ENCODE results near the gene CBX7. TPM values are rescaled to one million over a fixed set of nuclear protein-coding genes. Genes with fewer than 3 reads are reported as not detected.
A peak's percentile ranks its signal among the peaks of the same experiment; 100 is the strongest.

Gene CBX7
- polyA plus RNA-seq, 3 donors: 3.1 to 18.0 (median 4.0) TPM

- H3K27me3 ChIP-seq (ENCODE audit: control insufficient read depth in 2 of 2, insufficient read depth in 2 of 2, low read length in 2 of 2): no peaks in the 10 kb centered on the region
- no peak within 1 kb of the TSS for H3K27ac ChIP-seq (ENCODE audit: low read depth in 1 of 2, low read length in 2 of 2)
- peaks cover 15 to 18% of the 10 kb centered on the region in 2 donors for H3K4me1 ChIP-seq (ENCODE audit: control insufficient read depth in 1 of 2, insufficient read depth in 2 of 2, low read length in 2 of 2)
- H3K9ac ChIP-seq (ENCODE audit: insufficient read depth, low read length, poor library complexity, severe bottlenecking): peak within 1 kb of the TSS; percentile 8
- no peaks in the 10 kb centered on the region for H3K79me2 ChIP-seq (ENCODE audit: insufficient read depth, low read length)
- DNase-seq: peak in 1 of 3 donors; percentile 15
- peak within 1 kb of the TSS in 1 of 2 donors; percentile 35 for H3K4me3 Mint-ChIP-seq
- no peaks in the 10 kb centered on the region for H3K9me3 Mint-ChIP-seq
- no peaks in the 10 kb centered on the region for H4K20me1 ChIP-seq (ENCODE audit: insufficient read depth, low read length)
- peaks cover 20% of the 10 kb centered on the region for H3K4me1 Mint-ChIP-seq
- H3K4me3 ChIP-seq (replicated peaks in 1 of 3; ENCODE audit: low read depth in 2 of 3, low read length in 3 of 3): peak within 1 kb of the TSS in 1 of 3 experiments; percentile 2
- peak within 1 kb of the TSS in 4 of 7 donors; percentile 10 to 71 (median 34) for H3K27ac Mint-ChIP-seq
- H3K9me3 ChIP-seq (replicated peaks in 1 of 2; ENCODE audit: control insufficient read depth in 1 of 2, insufficient read depth in 1 of 2, low read length in 2 of 2): no peaks in the 10 kb centered on the region
- H3K4me2 ChIP-seq (replicated peaks; ENCODE audit: extremely low read depth, low read length, poor library complexity, severe bottlenecking): peak within 1 kb of the TSS; percentile 39
- H2AFZ ChIP-seq (ENCODE audit: insufficient read depth, low read depth, low read length, poor library complexity, severe bottlenecking): peak within 1 kb of the TSS; percentile 46
- intact Hi-C loops (cut with micrococcal nuclease): no loop called here
- no peaks in the 10 kb centered on the region for H3K36me3 ChIP-seq (replicated peaks in 1 of 2; ENCODE audit: control insufficient read depth in 1 of 2, insufficient read depth in 2 of 2, low read length in 2 of 2)
- no peaks in the 10 kb centered on the region for H3K36me3 Mint-ChIP-seq
- H3K27me3 Mint-ChIP-seq (ENCODE audit: low read depth in 3 of 3): peaks cover 0 to 3% (median 3%) of the 10 kb centered on the region in 3 donors
- 13% methylated on average over 2 of the region's 9 CpGs for WGBS (ENCODE audit: insufficient coverage)
- no peak for TF ChIP-seq CTCF (IDR thresholded peaks at IDR 0.05)
Measured at GRCh38 chr22:39097098-39098020, 55.1 kb downstream of the CBX7 start, which contains the start of gene APOBEC3H. Gene APOBEC3H, plus strand, starts transcription at chr22:39097244. Its CDS starts 3,035 bp downstream, at chr22:39100279.

- no peaks in the 10 kb centered on the region for H4K20me1 ChIP-seq (ENCODE audit: insufficient read depth, low read length)
- no peaks in the 10 kb centered on the region for H3K9me3 Mint-ChIP-seq
- WGBS (ENCODE audit: insufficient coverage): 100% methylated on average over 2 of the region's 3 CpGs
Measured at GRCh38 chr22:39095971-39096370, 56.5 kb downstream of the CBX7 start.

More at GRCh38 chr22:39095971-39096370, 56.5 kb downstream of the CBX7 start:
- no peak for DNase-seq
- no peak overlapping the region for H3K27ac Mint-ChIP-seq
- no peaks in the 10 kb centered on the region for H3K36me3 Mint-ChIP-seq
- H3K4me1 Mint-ChIP-seq: peaks cover 26% of the 10 kb centered on the region
- no peaks in the 10 kb centered on the region for H3K27me3 ChIP-seq (ENCODE audit: control insufficient read depth in 2 of 2, insufficient read depth in 2 of 2, low read length in 2 of 2)
- no peaks in the 10 kb centered on the region for H3K9me3 ChIP-seq (replicated peaks in 1 of 2; ENCODE audit: control insufficient read depth in 1 of 2, insufficient read depth in 1 of 2, low read length in 2 of 2)
- no peak overlapping the region for H3K4me3 Mint-ChIP-seq
- TF ChIP-seq CTCF (IDR thresholded peaks at IDR 0.05): no peak
- H3K4me2 ChIP-seq (replicated peaks; ENCODE audit: extremely low read depth, low read length, poor library complexity, severe bottlenecking): no peak overlapping the region
- H3K4me1 ChIP-seq (ENCODE audit: control insufficient read depth in 1 of 2, insufficient read depth in 2 of 2, low read length in 2 of 2): peaks cover 18 to 22% of the 10 kb centered on the region in 2 donors
- H2AFZ ChIP-seq (ENCODE audit: insufficient read depth, low read depth, low read length, poor library complexity, severe bottlenecking): no peak overlapping the region
- H3K36me3 ChIP-seq (replicated peaks in 1 of 2; ENCODE audit: control insufficient read depth in 1 of 2, insufficient read depth in 2 of 2, low read length in 2 of 2): no peaks in the 10 kb centered on the region
- intact Hi-C loops (cut with micrococcal nuclease): no loop called here
- no peak overlapping the region for H3K27ac ChIP-seq (ENCODE audit: low read depth in 1 of 2, low read length in 2 of 2)
- H3K79me2 ChIP-seq (ENCODE audit: insufficient read depth, low read length): no peaks in the 10 kb centered on the region
- H3K4me3 ChIP-seq (replicated peaks in 1 of 3; ENCODE audit: low read depth in 2 of 3, low read length in 3 of 3): no peak overlapping the region
- H3K9ac ChIP-seq (ENCODE audit: insufficient read depth, low read length, poor library complexity, severe bottlenecking): no peak overlapping the region
- peaks cover 0 to 14% (median 4%) of the 10 kb centered on the region in 3 donors for H3K27me3 Mint-ChIP-seq (ENCODE audit: low read depth in 3 of 3)

All from CD14-positive monocyte (primary cell).